Glutamatergic neuron (in vitro differentiated cells): ENCODE data around the gene SUSD6. TPM values are rescaled to one million over a fixed set of nuclear protein-coding genes. Genes with fewer than 3 reads are reported as not detected.
A peak's percentile ranks its signal among the peaks of the same experiment; 100 is the strongest.

Experiments used
- DNase-seq: peaks from one replicate; pipeline ENCODE4 v3.0.0; 2022
- H3K27ac Mint-ChIP-seq: one replicate; pipeline ENCODE4 v1.8.0; 2020; ENCODE audit warnings: mild to moderate bottlenecking, mixed read lengths, inconsistent platforms; ENCODE audit not compliant: unreplicated experiment
- H3K27me3 Mint-ChIP-seq: one replicate; pipeline ENCODE4 v1.8.0; 2020; ENCODE audit warnings: mild to moderate bottlenecking, moderate library complexity, mixed read lengths, inconsistent platforms; ENCODE audit not compliant: unreplicated experiment
- H3K36me3 Mint-ChIP-seq: one replicate; pipeline ENCODE4 v1.8.0; 2020; ENCODE audit warnings: mild to moderate bottlenecking, mixed read lengths, inconsistent platforms; ENCODE audit not compliant: unreplicated experiment
- H3K4me1 Mint-ChIP-seq: one replicate; pipeline ENCODE4 v1.8.0; 2020; ENCODE audit warnings: mild to moderate bottlenecking, low read depth, mixed read lengths, inconsistent platforms; ENCODE audit not compliant: unreplicated experiment
- H3K4me3 Mint-ChIP-seq: one replicate; pipeline ENCODE4 v1.8.0; 2020; ENCODE audit warnings: mild to moderate bottlenecking, mixed read lengths, inconsistent platforms; ENCODE audit not compliant: unreplicated experiment
- H3K9me3 Mint-ChIP-seq: one replicate; pipeline ENCODE4 v1.8.0; 2020; ENCODE audit warnings: mild to moderate bottlenecking, moderate library complexity, mixed read lengths, inconsistent platforms; ENCODE audit not compliant: unreplicated experiment
- CTCF ChIP-seq: fragments of 200-600 bp; sonication (generic); IDR thresholded peaks from one replicate; pipeline ENCODE4 v1.5.0; 2021; ENCODE audit not compliant: partially characterized antibody, unreplicated experiment
- total RNA-seq: library from RNA; stranded (reverse); fragmentation: NEBNext Ultra II Directional; extraction: Animal tissue kit (Norgen Biotek cat#: 25700); gene quantifications from one replicate; pipeline ENCODE4 v1.2.1, GENCODE V29; 2021; ENCODE audit not compliant: unreplicated experiment

The SUSD6 gene
- total RNA-seq, 1 donor from 2014 or later, result 106 TPM

- Mint-ChIP-seq H3K27ac (peak overlapping the region; percentile 7), H3K4me3 (peak overlapping the region; percentile 96), H3K9me3 (peaks cover 5% of the 10 kb centered on the region), H3K27me3 (peaks cover 14% of the 10 kb centered on the region), H3K36me3 (no peaks in the 10 kb centered on the region), H3K4me1 (peaks cover 59% of the 10 kb centered on the region)
- TF ChIP-seq CTCF, result no peak
- no peak for DNase-seq
Observed at GRCh38 chr14:69613312-69614073, 2.1 kb downstream of the SUSD6 start.

DNA sequence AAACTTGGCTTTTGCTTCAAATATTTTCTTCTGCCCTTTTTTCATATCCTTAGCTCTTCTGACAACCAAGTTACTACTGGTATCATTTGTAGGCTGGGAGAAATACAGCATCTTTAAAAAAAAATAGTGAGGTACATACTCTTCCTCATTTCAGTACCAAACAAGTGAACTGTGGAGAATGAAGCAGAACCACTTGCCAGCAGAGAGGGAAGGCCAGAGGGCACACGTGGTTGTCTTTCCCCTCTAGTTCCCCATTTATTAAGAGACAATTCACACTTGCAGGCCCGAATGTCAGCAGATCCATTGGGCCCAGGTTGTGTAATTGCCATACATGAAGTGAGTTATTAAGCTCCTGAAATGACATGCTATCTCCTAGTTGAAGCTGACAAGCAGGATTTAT, 3.2 kb downstream of the SUSD6 start:
- H3K4me3 Mint-ChIP-seq, result peak overlapping the region; percentile 96

GRCh38 chr14:69615121-69615495, 3.7 kb downstream of the SUSD6 start:
- Mint-ChIP-seq H3K4me1 (peaks cover 65% of the 10 kb centered on the region), H3K27ac (peak overlapping the region; percentile 41), H3K4me3 (peak overlapping the region; percentile 96)

More for the DNA sequence above, 3.2 kb downstream of the SUSD6 start:
- no peaks in the 10 kb centered on the region for H3K36me3 Mint-ChIP-seq
- H3K4me1 Mint-ChIP-seq, result peaks cover 65% of the 10 kb centered on the region
- TF ChIP-seq CTCF, result no peak
- peaks cover 14% of the 10 kb centered on the region for H3K27me3 Mint-ChIP-seq
- H3K9me3 Mint-ChIP-seq, result peaks cover 3% of the 10 kb centered on the region
- no peak for DNase-seq
- peak overlapping the region; percentile 0 for H3K27ac Mint-ChIP-seq

GRCh38 chr14:69615496-69616407, 4.4 kb downstream of the SUSD6 start:
- peak overlapping the region; percentile 41 for H3K27ac Mint-ChIP-seq
- peaks cover 66% of the 10 kb centered on the region for H3K4me1 Mint-ChIP-seq
- DNase-seq, result no peak
- no peaks in the 10 kb centered on the region for H3K36me3 Mint-ChIP-seq
- H3K27me3 Mint-ChIP-seq, result peaks cover 10% of the 10 kb centered on the region
- H3K9me3 Mint-ChIP-seq, result peaks cover 3% of the 10 kb centered on the region
- TF ChIP-seq CTCF, result no peak
- peak overlapping the region; percentile 96 for H3K4me3 Mint-ChIP-seq

More at GRCh38 chr14:69615121-69615495, 3.7 kb downstream of the SUSD6 start:
- no peak for DNase-seq
- Mint-ChIP-seq H3K36me3 (no peaks in the 10 kb centered on the region), H3K27me3 (peaks cover 11% of the 10 kb centered on the region), H3K9me3 (peaks cover 3% of the 10 kb centered on the region)
- no peak for TF ChIP-seq CTCF
